Stimulated activated CD4-positive, alpha-beta T cell treated with anti-CD3 and anti-CD28 coated beads, TNF-alpha, amount 100 ng/mL, for 24 hours (primary cell): ENCODE results near the gene UBE2QL1.

Experiments
- DNase-seq, 3 experiments: peaks; one replicate each; pipeline ENCODE4 v3.0.0-alpha.2; 2020; ENCODE audit warnings: low read depth in 3 of 3

The UBE2QL1 gene

DNA sequence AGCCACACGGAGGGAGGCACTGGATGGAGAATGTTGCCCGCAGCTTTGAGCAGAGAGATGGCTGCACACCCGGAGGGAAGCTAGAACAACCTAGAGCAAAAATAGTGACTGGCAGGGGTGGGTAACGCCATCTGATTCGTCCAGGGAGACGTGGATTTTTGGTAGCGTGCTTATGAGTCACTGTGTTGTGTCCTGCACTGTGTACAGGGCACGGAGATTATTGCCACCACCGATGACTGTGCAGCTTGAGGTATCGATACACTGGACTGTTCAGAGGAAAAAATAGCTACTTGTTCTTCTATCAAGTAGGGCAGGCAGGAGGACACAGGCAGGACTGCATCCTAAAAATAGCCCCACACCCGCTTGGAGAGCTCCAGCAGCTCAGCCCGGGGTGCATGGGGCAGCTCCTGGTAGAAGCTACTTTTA lies 6.0 kb downstream of the UBE2QL1 start:
- DNase-seq = no peak

DNA sequence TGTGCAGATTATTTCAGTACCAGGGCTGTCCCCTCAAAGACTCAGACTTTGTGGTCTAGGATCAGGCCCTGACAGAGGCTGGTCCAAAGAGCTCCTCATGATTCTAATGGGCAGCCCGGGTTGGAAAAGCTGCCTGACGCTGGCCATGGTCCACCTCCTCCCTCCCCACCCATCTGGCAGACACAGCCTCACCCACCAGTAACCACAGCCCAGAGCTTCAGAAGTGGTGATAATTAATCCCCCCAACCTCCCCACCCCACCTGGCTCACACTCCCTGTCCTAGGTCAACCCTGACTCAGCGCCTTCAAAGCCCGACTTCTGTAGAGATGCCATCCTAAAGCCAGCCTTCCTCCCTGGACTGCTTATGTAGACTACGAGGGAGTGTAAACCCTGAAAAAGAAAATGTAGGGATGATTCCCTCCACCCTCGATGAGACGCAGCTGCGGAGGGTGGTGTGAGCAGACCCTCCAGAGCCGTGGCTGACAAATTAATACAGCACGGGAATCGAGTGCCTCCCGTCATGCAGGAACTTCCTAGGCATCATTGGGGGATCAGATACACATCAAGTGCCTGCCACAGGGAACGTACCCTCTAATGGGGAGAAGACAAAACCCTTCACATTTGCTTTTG lies 7.0 kb downstream of the UBE2QL1 start:
- no peak for DNase-seq

DNA sequence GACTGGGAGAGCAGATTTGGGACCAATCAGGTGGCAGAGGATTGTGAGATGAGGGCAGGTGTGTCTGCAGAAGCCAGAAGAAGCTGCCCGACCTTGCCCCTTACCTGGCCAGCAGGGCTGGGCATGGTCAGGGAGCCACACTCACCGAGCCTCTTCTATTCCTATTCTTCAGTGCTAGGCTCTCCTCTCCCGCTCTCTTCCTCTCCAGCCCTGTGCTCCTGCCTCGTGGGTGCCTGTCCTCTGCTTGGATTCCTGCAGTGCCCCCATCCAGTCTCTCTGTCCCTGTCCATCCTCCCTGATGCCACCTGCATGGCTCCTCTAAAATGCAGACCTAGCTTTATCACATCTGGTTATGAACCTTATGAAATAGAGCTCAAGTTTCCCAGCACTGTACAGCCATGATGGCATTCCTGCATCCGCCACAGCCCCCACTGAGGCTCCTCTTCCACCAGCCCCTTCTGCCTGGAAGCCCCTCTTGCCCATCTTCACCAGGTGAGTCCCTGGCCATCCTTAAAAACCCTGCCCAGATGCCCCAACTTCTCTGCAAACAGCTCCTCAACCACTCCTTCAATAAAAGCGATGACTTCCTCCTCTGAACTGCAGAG lies 8.2 kb downstream of the UBE2QL1 start:
- DNase-seq = no peak

DNA sequence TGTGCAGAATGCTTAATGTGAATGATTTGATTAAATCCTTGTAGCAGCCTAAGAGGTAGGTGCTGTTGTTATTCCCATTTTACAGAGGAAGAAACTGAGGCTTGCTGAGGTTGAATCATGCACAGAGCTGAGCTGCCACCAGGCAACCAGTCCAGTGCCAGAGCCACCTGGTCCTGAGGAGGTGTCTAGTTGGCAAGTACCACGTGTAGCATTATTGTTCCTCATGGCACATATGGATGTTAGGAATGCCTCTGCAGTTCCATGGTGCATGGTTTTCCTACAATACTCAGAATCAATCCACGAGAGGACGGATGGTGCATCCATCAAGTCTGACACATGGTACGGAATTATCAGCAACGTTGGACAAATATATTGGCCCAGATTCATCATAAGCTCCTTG lies 8.9 kb downstream of the UBE2QL1 start:
- no peak for DNase-seq

DNA sequence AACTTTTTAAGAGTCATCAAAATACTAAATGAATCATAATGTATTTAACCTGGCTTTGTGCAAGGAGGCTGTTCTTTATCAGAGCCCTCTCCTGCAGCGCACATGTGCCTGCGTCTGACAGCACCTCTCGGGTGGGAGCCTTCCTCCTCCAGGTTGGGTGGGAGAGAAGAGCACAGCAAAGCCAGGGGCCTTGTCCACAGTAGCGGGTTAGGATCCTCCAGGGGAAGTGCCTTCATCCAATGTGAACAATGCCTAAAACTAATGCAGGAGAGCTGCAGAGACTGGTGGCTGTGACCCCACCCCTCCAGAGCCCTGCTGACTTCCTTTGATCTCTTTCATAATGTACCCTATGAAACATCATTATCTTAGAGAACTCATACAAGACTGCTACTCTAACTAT lies 10.2 kb downstream of the UBE2QL1 start:
- DNase-seq = no peak

DNA sequence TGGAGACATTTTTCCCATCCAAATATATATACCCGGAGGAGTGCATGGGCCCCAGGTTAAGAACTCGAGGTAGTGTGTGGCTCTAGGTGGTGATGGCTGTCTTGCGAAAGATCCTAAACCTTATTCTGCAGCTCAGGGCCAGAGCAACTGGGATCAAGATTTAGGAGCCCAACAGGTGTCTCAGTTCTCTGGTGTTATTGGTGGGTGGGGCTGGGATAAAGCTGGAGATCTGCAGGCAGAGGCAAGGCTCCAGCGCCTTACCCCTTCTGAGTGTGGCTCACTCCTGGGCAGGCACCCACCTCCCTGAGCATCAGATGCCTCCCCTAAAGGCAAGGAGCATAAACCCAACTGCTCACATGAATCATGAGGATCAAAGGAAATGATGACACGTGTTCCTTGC lies 11.2 kb downstream of the UBE2QL1 start:
- no peak for DNase-seq

DNA sequence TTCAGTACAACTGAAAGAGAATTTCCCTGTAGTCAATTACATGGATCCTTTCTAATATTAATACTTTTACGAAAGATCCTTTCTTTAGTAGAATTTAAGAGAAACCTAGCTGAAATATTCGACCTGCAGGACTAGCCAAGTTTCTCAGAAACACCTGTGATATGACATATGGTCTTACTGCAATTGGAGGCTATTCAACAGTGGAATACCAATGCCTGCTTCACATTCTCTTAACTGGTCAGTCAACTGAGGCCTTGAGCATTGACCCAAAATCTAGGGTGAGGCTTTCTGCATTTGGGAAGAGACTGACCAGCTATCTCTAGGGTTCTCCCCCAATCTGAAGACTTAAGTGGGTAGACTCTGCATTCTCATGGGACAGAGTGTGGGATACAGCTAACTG lies 12.3 kb downstream of the UBE2QL1 start:
- DNase-seq = no peak

DNA sequence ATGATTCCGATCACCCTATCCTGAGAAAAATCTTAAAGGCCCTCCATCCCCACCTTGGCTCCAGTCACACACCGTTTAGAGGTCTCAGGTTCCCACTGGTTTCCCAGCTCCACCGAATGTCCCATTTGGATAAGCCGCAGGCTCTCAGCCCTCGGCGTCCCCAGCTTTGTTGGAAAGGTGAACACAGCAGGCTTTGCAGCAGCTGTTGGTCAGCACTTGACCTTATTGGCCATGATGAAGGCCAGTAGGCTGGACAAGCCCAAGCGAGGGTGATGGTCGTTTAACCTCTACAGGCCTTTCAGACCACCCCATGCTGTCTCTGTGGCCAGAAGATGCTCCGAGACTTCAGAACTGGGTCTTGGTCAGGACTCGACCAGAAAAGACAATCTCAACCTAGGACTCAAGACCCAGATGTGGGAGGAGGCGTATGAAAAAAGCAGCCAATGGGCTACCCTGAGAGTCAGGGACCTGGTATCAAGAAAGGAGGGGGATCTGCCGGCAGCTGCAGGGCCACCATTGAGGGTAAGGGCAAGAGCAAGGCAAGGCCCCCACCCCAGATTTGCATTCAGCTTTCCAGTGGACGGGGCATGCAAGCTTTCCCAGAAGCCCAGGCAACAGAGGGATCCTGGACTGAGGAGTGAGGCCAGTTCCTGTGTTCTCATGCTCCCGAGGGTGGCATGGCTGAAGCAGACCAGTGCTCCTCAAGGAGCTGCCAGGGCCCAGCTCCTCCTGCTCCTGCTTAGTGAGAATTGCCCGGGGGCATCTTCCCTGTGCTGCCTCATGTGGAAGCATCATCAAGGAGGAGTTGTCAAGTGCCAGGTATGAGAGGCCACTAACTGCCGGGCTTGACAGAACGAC lies 13.4 kb downstream of the UBE2QL1 start:
- DNase-seq = no peak

DNA sequence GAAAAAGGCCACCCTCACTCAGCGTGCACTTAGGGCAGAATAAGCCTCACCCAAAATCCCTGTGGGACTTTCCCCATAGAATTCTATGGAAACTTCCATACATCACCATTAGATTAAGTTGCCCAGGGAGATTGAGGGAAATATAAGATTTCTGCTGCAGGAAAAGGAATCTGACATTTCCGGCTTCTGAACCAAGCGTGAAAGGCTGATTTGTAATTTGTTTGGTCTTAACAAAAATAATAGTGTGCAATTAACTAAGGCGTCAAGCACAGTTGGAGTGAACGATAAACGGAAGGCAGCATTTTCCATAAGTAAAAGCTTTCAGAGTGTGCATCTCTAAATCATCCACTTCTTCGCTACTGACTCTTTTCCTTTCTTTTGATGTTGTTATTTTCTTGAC lies 14.0 kb downstream of the UBE2QL1 start:
- no peak for DNase-seq

DNA sequence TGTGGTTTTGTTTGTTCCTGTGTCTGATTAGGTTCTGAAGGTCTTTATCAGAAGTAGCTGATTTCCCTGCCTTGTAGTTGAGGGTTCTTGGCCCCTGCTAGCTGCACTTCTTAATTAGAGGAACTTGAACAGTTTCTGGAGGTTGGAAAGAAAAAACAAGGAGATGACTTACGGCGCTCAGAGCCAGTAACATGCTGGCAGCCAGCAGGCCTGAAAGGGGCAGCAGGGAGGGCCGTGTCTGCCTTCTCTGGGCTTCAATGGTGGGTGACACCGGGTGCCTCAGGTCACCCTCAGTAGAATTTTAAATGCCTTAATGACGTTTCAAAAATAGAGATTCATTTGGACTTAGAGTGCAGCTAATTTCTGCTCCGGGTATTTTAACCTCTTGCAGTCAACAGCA lies 15.8 kb downstream of the UBE2QL1 start:
- no peak for DNase-seq

DNA sequence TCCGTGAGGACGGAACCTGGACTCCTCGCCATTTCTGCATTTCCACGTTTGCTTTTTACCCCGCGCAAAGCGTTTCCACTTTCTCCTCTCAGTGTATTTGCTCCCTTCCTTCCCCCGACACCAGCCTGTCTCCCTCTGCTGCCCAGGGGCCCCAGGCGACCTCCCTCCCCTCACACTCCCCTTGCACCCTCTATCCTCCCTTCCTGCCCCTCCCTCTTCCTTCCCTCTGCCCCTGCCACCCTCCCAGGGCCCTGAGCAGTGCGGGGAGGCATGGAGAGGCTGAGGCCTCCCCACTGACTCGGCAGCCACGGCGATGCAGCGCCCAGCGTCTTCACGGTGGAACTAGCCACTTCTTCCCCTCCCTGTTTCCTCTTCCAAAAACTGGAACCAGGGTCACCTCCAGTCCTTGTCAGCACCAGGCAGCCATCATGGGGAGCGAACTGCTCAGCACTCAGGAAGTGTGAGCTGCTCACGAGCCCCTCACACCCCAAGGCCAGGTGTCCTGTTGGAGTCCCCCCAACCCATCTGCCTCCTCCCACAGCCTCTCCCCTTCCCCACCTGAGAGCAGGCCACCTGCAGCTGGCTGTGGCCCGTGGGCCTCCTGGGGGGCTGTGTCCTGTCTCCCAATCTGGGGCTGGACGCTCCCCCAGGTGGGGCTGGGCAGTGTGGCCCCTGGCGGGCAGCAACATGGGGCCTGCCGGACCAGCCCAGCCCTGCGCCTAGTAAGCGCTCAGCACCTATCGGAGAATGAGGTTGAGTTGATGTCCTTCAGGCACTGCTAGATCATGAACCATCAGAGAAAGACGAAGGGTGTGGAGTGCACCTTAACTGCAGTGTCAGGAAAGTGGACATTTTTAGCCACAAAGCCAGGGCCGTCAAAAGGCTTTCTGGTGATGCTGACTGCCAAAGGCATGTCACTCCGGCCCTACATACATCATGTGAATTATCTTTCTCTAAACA lies 17.5 kb downstream of the UBE2QL1 start:
- no peak for DNase-seq

DNA sequence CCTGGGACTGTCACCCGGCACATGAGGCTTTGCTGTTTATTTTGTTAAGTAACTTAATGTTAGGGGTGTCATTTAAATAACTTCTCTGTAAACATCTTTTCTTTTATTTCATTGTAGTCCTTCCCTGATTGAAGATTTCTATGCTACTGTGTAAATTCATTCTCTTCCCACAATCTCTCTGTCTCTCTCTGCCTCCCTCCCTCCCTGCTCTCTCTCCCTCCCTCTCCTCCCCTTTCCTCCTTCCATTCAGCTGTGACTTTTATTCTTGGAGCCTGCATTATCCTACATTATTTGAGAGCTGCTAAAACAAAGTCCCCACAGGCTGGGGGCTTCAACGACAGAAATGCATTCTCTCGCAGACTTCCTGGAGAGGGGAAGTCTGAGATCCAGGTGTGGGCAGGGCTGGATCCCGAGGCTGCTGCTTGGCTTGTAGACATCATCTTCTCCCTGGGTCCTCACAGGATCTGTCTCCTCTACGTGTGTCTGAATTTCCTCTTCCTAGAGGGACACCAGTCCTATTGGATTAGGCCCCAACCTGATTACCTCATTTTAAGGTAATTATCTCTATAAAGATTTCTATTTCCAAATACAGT lies 18.4 kb downstream of the UBE2QL1 start:
- DNase-seq = no peak

DNA sequence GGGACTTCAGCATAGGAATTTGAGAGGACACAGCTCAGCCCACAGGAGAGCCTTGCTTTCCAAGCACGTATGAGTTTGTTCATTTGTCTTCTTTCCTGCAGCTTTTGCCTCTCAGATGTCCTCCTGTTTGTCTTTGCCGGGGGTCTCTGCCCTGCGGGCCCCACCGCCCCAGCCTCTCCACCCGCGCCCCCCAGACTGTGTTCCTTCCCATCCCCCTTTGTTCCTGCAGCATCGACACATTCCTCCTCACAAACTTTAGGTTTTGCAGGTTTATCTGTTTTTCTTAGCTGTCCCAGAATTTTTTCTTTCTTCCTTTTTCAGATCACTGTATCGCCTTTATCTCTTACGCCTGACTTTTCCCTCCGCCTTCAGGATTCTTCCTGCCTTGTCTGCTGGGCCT lies 18.9 kb downstream of the UBE2QL1 start:
- DNase-seq = no peak

DNA sequence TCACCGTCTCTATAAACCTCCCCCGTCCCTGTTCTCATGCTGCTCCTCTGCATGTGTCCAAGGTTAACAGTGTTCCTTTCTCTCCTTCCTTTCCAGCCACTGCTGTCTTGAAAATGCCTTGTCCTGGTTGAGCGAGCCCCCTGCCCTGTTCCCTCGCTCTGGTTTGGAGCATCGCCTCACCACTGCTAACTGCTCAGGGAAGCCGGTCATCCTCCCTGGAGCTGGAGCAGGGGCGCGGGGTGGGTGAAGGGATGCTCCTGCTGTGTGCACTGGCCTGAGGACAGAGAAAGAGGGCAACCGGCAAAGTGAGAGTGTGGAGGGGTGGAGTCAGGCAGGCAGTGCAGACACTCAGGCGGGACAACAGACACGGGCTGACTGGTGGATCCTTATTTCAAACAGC lies 19.4 kb downstream of the UBE2QL1 start:
- no peak for DNase-seq

DNA sequence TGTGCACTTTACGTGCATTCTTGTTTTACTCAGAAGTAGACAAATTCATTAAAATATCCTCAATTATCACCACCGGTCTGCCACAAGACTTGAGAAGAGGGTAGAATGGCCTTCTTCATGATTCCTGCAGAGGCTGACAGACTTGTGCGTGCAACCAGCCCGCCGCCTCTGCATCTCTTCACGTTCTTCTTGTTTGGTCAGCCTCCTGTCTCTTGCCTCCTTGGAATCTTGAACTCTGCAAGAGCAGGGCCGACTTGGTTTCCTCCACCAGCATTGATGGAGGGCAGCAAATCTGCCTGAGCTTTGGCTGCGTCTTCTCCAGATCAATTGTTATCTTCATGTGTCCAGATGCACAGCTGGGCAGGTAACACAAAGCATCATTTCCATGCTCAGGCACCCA lies 20.2 kb downstream of the UBE2QL1 start:
- no peak for DNase-seq

DNA sequence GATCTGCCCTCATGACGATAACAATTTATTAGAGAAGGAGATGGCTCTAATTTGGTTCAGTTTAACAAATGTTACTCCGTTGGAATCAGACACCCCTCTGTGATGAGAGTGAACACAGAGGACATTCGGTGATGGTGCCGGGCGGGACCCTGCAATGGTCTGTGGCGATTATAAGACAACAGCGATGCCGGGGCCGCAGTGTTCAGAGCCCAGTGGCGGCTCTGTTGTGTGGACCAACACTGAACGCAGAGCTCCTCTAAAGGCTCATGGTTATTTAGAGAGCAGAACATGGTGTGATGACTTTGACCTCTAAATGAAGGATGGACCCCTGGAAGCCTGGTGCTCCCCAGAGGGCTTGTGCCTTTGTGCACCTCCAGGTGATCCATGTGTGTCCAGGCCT lies 21.2 kb downstream of the UBE2QL1 start:
- DNase-seq = no peak

DNA sequence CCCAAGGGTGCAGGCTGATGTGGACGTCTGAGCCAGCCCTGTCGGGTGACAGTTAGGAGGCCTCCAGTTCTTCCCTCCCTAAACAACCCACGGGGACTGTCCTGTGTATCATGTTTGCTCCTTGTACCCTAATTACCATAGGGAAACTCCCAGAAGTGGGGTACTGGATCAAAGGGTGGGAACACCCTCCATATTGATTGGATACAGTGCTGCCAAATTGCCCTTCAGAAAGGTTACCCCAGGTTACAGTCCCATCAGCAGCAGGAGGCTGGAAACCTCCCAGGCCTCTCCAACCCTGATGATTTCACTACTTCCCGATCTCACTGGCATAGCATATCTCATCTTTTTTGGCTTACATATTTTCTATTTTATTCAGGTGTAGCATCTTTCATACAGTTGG lies 22.0 kb downstream of the UBE2QL1 start:
- no peak for DNase-seq

DNA sequence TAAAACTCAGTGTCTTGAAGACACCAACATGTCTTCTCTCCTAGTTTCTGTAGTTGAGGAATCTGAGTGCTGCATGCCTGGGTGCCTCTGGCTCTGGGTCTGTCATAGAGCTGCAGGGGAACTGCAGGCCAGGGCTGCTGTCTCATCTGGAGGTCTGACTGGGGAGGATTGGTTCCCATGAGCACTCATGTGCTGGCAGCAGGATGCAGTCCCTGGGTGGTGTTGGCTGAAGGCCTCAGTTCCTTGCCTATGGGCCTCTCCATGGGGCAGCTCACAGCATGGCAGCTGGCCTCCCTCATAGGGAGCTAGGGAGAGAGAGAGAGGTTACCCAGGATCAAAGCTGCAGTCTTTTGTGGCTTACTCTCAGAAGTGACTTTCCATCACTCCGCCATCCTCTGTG lies 22.6 kb downstream of the UBE2QL1 start:
- DNase-seq = no peak

DNA sequence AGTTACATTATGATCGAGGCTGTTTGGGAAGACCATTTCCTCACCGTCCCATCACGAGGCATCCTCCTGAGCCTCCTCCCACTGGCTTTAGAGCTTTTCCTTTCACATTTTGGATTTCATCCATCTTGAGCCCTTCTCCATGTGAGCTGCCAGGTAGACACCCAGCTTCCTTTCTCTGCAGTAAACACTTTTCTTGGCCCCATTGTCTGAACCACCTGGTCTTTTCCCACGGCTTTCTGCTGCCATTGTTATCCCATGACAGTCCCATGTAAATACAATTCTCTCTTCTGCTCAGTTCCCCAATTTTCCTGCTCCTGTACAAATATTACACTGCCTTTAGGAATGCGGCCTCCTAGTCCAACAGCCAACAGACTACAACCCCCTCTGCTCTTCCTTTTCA lies 24.1 kb downstream of the UBE2QL1 start:
- no peak for DNase-seq

DNA sequence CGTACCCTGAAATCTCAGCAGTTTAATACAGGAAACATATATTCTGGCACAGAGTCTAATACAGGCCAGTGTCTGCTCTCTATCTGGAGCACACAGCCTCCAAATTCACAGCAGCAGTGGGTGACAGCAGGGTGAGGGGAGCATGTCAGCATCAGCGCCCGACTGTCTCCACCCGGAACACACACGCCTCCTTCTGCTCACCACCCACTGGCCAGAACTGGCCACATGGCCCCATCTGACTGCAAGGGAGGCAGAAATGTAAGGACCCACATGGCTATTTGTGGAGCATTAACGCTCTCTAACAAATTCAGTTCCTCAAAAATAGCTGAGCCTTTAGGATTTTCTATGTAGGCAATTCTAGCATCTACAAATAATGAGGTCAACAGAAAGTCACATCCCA lies 24.6 kb downstream of the UBE2QL1 start:
- no peak for DNase-seq

DNA sequence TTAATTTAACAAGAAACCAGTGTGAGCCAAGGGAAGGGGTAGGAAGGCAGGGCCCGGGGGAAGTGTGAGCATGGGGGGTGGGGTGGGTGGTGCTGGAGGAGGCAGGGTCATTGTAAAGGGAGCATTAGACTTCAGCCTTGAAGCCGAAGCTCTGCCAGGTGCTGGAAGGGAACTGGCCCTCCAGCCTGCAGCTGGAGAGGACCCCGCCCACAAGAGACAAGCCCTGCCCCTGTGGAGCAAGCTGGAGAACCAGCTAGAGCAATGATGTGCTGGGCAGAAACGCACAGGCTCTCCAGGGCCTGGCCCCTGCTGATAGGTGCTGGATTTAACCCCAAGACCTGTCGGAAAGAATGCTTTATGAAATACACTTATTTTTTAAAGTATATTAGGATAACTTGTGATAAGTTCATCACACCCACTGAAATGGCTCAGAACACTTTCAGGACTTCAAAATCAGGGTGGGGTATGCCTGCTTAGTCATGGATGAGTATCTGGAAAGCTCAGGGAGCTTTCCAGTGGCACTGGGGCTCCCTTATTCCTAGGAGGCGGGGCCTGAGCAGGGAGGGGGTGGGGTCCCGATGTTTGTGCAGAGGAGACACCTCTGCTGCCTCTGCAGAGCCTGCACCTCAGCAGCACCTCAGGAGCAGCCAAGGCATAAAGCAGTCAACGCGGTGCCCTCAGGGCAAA lies 27.1 kb downstream of the UBE2QL1 start:
- no peak for DNase-seq
